Limb (tissue), 2 donors: ENCODE data around the gene KAZN.

Experiments used
- DNase-seq, 2 donors: peaks; one replicate each; pipeline ENCODE4 v3.0.0-alpha.2; 2016; ENCODE audit errors: extremely low spot score in 2 of 2

KAZN gene

DNA sequence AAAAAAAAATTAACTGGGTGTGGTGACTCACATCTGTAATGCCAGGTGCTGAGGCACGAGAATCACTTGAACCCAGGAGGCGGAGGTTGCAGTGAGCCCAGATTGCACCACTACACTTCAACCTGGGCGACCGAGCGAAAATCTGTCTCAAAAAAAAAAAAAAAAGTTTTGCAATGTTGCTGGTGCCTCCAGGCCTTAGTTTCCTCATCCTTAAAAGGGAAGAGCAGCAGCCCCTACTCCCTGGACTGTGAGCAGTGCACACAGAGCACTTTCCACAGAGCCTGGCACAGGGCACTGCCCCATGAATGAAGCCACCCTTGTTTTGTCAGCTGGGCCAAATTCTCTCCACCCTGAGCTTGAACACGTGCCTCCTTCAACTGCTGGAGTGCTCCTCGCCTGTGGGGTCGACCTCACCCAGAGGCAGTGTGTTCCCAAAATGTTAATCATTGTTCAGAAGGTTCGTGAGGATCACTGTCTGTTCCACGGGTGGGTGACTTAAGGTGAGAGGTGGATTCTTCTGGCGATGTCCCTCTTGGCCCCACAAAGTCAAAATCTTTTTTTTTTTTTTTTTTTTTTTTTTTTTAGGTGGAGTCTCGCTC, 402.9 kb downstream of the KAZN start:
- no peak for DNase-seq

DNA sequence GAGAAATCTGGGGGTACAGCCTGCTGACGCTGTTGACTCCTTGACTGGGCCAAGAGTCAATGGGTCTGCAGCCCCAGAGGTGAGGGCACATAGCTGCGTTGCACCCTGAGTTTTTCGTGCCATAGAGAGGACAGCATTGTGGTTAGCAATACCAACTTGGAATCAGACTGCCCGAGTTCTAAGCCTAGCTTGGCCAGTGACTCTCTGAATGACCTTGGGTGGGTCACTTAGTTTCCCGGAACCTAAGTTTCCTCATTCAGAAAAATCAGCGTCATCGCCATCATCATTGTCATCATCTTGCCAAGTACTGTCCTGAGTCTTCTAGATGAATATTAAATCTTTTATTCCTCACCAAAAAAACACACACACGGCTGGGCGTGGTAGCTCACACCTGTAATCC, 403.8 kb downstream of the KAZN start:
- DNase-seq: no peak

DNA sequence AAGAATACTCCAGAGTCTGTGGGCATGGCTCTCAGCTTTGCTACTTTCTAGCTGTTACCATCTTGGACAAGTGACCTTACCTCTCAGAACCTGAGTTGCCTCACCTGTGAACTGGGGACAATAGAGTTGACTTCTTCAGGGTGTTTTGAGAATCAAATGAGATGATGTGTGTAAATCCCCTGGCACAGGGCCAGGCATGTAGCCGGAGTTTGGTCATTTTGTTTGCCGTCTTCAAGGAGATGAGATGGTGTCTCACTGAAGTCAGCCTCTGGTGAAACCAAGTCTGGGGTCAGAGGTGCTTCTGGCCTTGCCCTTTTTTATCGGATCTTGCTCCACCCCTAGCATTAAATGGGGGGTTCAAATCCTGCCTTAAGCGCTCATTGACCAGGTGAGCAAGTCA, 405.9 kb downstream of the KAZN start:
- no peak for DNase-seq

DNA sequence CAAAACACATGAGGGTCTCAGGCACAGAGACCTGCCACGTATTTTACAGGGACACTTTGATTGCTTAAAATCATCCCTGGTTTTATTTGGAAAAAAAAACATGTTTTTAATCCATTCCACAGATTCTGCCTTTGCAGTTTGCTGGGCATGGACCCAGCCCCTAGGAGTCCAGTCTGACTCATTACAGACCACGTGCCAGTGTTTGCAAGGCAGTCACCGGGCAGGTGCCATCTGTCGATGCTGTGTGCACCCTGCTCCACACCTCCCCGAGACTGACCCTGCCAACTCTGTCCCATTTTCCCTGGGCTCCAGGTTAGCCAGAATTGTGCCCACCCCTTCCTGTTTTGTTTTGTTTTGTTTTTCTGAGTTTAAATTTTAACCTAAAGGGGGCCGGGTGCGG, 406.6 kb downstream of the KAZN start:
- DNase-seq: no peak

DNA sequence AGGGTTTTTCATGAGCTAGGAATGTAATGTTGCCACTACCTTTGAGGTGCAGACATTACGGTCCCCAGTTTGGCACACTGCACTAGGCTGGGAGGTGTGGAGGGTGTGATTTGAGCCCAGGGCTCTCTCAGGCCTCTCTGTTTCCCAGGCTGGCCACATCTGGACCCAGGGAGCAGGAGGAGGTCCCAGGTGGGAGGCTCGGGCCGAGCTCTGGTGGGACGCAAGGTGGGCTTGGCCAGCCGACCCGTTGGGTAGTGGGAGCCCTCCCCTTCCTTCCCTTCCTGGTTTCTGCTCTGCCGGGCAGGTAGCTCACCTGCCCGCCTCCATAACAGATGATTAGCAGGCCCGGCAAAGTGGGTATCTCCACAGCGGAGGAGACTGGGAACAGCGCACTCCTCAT, 408.9 kb downstream of the KAZN start:
- no peak for DNase-seq

DNA sequence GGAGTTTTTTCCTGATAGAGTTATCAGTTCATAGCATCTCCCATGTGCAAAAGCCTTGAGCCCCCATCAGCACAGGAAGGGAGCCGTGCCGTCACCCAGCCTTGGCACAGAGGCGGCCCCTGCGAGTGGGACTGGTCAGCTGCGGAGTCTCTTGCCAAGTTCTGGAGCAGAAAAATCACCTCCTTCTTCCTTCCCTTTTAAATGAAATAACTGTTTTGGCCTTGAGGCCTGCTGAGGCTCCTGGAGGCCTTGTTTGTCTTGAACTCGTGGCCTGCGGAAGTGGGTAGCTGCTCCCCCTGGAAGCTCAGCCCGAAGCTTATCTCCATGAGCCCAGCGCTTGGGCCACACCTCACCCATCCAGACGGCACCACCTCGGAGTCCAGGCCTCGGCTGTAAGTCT, 409.4 kb downstream of the KAZN start:
- no peak for DNase-seq

DNA sequence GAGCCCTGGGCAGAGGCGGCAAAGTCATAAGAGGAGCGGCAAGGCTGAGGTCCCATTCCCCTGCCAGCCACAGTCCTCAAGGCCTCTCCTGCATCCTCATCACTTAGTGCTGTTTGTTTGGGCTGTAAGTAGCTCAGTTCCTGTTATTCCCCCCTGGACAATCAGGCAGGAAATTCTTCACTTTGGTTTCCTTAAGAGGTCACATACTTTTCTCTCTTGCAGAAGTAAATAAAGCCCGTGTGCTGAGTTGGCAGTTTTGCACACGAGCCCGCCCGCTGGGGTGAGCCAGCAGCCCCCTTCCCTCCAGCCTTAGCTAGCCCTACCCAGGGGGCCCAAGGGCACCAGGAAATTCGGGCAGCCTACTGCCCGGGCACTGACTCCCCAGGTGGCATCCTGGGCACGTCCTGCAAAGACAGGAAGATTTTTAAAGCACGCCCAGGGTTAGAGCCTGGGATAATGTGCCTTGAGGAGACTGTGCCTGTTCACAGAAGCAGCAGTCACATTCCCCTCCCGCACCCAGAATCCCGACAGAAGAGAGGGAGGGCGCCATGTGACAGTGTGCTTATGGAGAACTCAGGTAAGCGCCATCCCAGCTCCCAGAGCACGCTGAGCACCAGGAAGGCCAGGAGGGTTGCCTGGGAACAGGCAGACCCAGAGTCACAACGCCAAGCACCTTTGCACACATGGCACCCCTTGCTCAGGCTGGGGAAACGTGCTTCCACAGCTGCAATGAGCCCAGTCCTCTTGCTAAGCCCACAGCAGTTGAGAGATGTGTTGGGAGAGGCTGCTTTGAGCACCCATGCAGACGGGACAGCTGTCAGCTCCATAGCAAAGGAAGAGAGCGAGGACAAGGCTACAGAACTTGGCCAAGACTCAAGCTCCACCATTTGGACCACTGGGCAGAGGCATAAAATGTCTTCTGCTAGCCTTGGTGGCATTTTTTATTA, 410.6 kb downstream of the KAZN start:
- DNase-seq: no peak

DNA sequence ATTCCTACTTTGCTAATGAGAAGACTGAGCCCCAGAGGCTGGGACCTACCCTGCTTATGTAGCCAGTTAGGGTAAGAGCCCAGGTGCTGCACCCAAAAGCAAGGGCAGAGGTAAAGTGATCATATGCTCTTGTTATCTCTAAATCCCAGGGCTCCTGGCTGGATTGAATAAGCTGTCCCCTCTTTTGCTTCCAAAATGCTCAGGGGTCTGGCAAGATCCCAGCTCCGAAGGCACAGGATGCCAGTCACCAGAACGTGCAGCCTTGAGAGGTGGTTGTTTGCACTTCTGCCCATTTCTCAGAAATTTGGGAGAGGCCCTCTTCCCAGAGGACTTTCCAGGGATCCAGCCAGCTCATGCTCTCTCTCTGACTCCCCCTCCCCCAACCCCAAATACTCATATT, 412.7 kb downstream of the KAZN start:
- DNase-seq: no peak

DNA sequence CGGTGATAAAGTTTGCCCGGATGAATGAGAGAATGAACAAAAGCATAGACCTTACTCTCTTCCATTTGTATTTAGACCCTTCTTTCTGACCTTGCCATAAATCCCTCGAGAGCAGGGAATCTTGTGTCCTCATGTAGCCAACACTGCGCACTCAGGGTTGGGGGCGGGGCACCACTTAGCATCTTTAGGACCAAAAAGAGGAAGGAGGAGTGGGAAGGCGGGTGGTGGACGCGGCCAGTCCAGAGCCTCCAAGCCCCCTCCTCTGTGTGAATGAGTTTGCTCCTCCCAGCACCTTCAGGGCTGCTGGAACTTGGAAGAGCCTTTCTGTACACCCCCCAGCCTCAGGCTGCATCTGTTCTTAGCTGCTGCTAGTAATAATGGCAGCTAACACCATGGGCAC, 413.2 kb downstream of the KAZN start:
- no peak for DNase-seq

DNA sequence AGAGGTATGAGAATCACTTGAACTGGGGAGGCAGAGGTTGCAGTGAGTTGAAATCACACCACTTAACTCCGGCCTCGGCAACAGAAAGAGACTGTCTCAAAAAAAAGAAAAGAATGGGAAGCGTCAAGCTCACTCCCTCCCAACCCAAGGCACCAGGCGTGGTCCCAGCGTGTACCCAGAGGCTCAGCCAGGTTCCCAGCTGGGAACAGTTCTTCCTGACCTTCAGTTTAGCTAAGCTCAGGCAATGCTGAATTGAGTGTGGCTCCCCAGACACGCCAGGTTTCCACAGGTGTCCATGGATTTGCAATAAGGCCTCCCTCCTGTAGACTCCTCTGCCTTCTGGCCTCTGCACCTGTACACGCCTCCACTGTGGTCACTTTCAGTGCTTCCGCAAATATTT, 414.3 kb downstream of the KAZN start:
- DNase-seq: no peak

DNA sequence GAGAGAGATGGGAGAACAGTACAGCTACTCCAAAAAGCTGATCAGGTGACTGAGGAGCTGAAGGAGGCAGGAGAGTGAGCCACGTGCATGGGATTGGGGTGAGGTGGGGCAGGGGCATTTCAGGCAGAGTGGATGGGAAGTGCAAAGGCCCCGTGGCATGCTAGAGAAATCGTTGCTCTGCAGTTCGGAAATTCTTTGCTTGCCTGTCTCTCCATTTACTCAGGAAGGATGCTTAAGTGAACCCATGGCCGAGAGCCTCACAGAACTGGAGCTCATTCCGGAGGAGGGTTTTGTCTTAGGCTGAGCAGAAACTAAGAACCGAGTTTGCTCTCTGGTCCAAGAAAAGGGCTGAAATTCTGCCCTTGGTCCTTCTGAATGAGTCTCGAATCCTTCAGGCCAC, 415.3 kb downstream of the KAZN start:
- DNase-seq: no peak

DNA sequence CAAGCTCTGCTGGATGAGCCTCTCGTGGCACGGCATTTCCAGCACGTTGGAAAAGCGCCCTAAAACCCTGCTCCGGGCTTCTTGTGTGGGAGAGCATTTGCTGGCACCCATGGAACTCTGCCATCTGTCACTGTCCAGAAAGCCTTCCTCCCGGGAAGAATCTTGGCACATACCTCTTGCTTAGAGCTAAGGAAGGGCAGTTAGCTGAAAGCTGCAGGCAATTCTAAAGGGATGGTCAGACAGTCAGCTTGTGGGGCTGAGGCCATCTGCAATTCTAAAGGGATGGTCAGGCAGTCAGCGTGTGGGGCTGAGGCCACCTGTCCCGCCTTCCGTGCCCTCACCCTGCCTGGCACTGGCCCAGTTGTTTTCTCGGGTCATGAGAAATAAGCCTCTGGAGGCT, 416.0 kb downstream of the KAZN start:
- no peak for DNase-seq

DNA sequence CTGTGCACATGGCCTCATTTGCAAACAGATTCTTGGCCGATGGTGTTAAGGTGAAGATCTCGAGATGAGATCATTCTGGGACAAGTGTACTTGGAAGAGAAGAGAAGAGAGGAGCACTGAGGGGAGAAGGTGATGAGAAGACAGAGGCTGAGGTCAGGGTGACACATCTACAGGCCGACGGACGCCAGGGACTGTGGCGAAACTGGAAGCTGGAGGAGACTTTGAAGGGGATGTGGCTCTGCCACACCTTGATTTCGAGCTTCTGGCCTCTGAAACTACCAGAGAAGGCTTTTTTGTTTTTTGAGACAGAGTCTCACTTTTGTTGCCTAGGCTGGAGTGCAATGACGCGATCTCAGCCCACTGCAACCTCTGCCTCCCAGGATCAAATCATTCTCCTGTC, 417.5 kb downstream of the KAZN start:
- DNase-seq: no peak

DNA sequence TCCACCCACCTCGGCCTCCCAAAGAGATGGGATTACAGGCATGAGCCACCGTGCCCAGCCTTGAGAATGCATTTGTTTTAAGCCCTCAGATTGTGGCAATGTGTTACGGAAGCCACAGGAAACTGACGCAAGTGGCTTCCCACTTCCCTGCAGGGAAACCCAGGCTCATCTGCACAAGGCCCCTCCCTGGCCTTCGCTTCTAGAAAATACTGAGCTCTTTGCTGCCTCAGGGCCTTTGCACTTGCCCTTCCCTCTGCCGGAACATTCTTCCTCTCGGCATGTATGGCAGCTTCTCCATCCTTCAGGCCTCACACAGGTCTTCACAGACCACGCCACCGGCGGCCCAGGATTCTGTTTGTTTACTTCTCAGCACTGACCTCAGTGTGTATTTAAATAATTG, 418.0 kb downstream of the KAZN start:
- DNase-seq: no peak

DNA sequence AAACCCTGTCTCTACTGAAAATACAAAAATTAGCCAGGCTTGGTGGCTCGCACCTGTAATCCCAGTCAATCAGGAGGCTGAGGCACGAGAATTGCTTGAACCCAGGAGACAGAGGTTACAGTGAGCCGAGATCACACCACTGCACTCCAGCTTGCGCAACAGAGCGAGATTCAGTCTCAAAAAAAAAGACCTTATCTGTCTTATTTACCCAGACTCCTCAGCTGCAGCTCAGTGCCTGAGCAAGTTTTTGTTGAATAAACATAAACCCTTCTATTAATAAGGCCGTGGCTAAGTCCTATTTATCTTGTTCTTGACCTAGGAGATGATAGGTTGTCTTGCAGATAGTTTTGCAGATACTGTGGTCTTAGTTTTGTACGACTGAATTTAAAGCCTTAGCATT, 418.6 kb downstream of the KAZN start:
- DNase-seq: no peak

DNA sequence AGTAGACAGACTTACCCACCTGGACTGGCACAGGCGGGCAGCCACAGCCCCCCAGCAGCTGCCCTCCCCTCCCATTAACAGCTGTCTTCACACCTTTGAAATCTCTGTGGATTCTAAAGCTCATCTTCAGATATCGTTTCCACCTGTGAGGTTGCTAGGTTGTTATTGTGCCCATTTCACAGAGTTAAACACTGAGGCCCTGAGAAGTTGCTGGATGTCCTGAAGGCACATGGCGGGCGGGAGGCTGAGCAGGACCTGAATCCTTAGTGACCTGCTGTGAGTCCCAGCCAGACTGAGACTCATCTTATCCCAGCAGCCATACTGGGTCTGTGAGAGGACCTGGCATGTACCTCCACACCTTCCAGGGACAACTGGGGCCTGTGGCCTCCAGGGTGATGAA, 420.3 kb downstream of the KAZN start:
- no peak for DNase-seq

DNA sequence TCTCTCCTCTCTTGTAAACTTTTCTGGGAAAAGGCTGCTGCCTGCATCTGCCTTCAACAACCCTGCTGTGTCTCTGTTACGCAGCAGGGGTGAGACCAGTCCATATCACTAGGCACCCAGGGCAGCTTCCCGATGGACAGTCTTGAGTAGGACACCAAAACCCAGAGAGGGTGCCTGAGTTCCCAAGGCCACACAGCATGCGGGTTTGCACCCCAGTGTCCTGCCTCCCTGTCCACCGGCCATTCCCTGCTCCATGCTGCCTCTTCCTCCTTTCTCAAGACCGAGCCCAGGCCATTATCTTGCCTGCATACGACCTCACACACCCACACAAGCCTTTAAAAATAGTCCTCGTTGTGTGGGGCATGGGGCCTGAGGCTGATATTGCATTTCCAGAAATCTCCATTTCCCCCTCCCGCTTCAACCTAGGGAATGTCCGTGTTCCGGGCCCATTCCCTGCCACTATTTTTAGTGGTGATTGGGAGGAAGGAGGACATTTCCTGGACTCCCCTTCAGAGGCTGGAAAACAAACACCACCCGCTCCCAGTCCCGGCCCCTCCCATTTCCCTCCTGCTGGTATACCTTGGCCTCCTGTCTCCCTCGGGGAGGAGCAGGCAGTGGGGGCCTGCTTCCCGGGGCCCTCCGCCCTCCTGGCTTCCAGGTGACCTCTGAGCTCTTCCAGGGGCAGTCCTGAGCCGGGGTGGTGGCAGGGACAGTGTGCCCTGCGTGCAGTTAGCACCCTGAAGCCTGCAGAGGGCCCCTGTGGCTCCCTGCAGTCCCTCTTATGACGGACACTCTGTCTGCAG, 422.7 kb downstream of the KAZN start:
- no peak for DNase-seq

DNA sequence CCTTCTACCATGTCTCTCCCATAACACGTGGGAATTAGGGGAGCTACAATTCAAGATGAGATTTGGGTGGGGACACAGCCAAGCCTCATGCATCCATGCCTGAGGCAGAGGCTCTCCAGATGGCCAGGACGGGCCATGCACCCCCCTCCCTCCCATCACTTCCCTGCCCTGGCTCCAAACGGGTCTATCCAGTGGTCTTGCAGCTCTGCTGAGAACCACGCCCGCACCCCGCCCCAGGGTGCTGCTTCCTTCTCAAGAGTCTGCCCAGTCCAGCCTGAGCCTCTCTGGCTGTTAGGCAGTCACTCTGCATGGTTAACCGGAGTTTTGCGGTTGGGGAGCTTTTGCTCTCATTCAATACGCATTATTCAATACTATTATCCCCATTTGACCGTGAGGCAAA, 423.6 kb downstream of the KAZN start:
- no peak for DNase-seq

DNA sequence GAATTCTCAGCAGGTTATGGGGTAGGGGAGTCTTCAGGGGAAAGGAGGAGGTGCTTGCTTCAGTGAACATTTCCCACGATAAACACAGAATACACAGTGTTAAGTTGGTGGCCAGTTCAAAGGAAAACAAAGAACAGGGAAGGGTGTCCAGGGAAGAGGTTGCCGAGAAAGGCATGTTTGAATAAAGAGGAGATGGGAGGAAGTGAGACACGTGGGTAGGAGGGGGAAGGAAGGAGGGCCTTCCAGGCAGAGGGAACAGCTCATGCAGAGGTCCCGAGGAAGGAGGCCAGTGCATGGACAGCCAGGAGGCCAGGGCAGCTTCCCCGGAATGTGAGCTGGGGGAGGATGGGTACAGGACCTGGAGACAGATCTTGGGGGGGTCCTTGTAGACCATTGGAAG, 424.7 kb downstream of the KAZN start:
- DNase-seq: no peak

DNA sequence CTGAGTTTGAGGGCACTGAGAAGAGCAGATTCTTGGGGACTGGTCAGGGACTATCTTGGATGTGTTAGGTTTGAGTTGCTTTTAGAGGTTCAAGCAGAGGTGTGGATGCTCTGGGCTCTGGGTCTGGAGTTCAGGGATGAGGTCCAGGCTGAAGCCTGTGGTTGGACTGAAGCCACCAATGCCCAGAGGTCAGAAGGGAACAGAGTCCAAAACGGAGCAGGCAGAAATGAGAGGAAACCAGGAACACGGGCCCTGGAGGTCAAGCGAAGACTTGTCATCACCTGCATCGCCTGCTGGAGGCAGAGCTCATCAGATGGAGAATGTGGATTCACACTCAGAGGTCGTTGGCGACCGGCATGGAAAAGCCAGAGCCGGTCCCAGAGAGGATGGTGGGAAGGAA, 425.5 kb downstream of the KAZN start:
- DNase-seq: no peak

DNA sequence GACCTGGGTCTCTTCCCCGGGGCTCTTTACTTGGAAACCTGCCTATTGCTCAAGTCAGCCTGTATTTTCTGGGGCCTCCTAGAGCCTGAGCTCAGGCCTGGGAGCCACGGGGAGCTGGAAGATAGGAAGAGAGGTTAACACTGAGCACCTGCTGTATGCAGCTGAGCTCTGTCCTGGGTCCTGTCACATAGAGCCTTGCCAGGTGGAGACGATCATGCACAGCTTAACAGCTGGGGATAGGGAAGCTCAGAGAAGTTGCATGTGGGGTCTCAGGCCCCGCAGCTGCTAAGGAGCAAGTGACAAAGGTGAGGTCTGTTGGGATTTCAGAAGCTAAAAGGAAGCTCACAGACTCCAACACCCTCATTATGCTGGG, 427.6 kb downstream of the KAZN start:
- DNase-seq: peak in 1 of 2 donors; percentile 24

DNA sequence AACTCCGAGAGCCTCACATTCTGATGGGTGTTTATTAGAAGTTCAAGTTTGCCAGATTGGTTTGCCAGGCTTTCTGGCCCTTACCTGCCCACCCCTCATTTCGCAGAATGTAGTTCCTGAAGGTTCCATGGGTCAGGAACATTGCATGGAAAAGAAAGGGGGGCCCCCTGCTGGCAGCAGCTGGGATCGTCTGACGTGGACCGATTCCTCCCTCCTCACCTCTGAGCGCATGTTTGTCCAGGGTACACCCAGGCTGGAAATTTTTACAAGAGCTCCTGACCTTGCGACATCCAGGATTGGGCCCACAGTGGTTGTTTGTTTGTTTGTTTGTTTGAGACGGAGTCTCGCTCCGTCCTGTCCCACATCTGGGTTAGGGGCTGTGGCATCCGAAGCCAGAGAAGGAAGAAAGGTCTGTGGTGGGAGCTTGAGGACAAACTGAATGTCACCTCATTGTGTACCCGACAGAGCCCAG, 429.1 kb downstream of the KAZN start:
- DNase-seq: peak; percentile 49 to 88
